Activated CD4-positive, alpha-beta T cell treated with anti-CD3 and anti-CD28 coated beads for 1 hour (primary cell): ENCODE results near the gene H2AZ1.

Experiments
- DNase-seq: peaks from one replicate; pipeline ENCODE4 v3.0.0-alpha.2; 2020

H2AZ1 gene

GRCh38 chr4:99945718-99946355, 4.2 kb downstream of the H2AZ1 start:
- DNase-seq, result no peak

- DNase-seq, result no peak
Observed at GRCh38 chr4:99943904-99944437, 6.1 kb downstream of the H2AZ1 start.

- DNase-seq, result no peak
Observed at GRCh38 chr4:99938243-99938753, 11.8 kb downstream of the H2AZ1 start.

- no peak for DNase-seq
Observed at GRCh38 chr4:99934891-99935290, 15.2 kb downstream of the H2AZ1 start.

- DNase-seq, result no peak
Observed at GRCh38 chr4:99927566-99927965, 22.5 kb downstream of the H2AZ1 start.

GRCh38 chr4:99921174-99921573, 28.9 kb downstream of the H2AZ1 start:
- no peak for DNase-seq

- no peak for DNase-seq
Observed at GRCh38 chr4:99918656-99919055, 31.4 kb downstream of the H2AZ1 start.

GRCh38 chr4:99917575-99917974, 32.5 kb downstream of the H2AZ1 start:
- no peak for DNase-seq

GRCh38 chr4:99915449-99915848, 34.6 kb downstream of the H2AZ1 start:
- DNase-seq, result no peak
